Common myeloid progenitor, CD34-positive (primary cell): ENCODE data around the gene FOXJ1.

Source experiments
- CTCF ChIA-PET: fragments of 350-600 bp; sonication (Branson Sonifier 250); formaldehyde crosslinking; loops from one replicate; lab custom pipeline; 2021; ENCODE audit warnings: antibody characterized with exemption; lab: Charles Lee
- POLR2A ChIA-PET: fragments of 350-600 bp; sonication (Branson Sonifier 250); formaldehyde crosslinking; loops from one replicate; lab custom pipeline; 2021; ENCODE audit warnings: antibody characterized with exemption; lab: Charles Lee
- DNase-seq, 3 donors: peaks; one replicate each; pipeline versions ENCODE4 v3.0.0 to v3.0.0-alpha.2; 2013
- H3K27ac ChIP-seq, 2 experiments: 1 replicate in 1 of 2; 2 replicates in 1 of 2; pipeline ENCODE4 v1.7.0; 2013; ENCODE audit warnings: inconsistent platforms in 2 of 2, low read length in 2 of 2, mild to moderate bottlenecking in 2 of 2, low read depth in 1 of 2, moderate library complexity in 1 of 2; ENCODE audit not compliant: severe bottlenecking in 2 of 2, insufficient read depth in 1 of 2, poor library complexity in 1 of 2
- H3K27me3 ChIP-seq, 5 experiments: replicated peaks in 2 of 5; 1 replicate in 3 of 5; 2 replicates in 2 of 5; pipeline versions ENCODE4 v1.6.1 to v1.7.0; 2013; ENCODE audit warnings: low read length in 4 of 5, mild to moderate bottlenecking in 2 of 5, moderate library complexity in 2 of 5, inconsistent platforms in 1 of 5; ENCODE audit not compliant: insufficient read depth in 5 of 5, control insufficient read depth in 4 of 5
- H3K36me3 ChIP-seq, 4 experiments: 1 replicate in 2 of 4; 2 replicates in 2 of 4; pipeline versions ENCODE4 v1.6.1 to v1.7.0; 2013; ENCODE audit warnings: low read length in 3 of 4, control low read depth in 1 of 4, mild to moderate bottlenecking in 1 of 4; ENCODE audit not compliant: control insufficient read depth in 4 of 4, insufficient read depth in 4 of 4
- H3K4me1 ChIP-seq, 4 experiments: 1 replicate in 3 of 4; 2 replicates in 1 of 4; pipeline versions ENCODE4 v1.6.1 to v1.7.1; 2013; ENCODE audit warnings: low read length in 3 of 4, mild to moderate bottlenecking in 3 of 4, control low read depth in 1 of 4, inconsistent platforms in 1 of 4, moderate library complexity in 1 of 4; ENCODE audit not compliant: control insufficient read depth in 4 of 4, insufficient read depth in 4 of 4; ENCODE audit errors: control extremely low read depth in 1 of 4
- H3K4me3 ChIP-seq, 7 experiments: 1 replicate in 4 of 7; 2 replicates in 3 of 7; pipeline versions ENCODE4 v1.5.1 to v1.7.0; 2013; ENCODE audit warnings: mild to moderate bottlenecking in 7 of 7, low read length in 6 of 7, moderate library complexity in 6 of 7, inconsistent platforms in 2 of 7, low read depth in 2 of 7, control low read depth in 1 of 7; ENCODE audit not compliant: insufficient read depth in 4 of 7, control insufficient read depth in 1 of 7; ENCODE audit errors: extremely low read depth in 1 of 7
- H3K9me3 ChIP-seq, 5 experiments: 1 replicate in 4 of 5; 2 replicates in 1 of 5; pipeline versions ENCODE4 v1.6.1 to v1.7.1; 2013; ENCODE audit warnings: low read length in 4 of 5, mild to moderate bottlenecking in 2 of 5, inconsistent platforms in 1 of 5, low read depth in 1 of 5, moderate library complexity in 1 of 5; ENCODE audit not compliant: control insufficient read depth in 4 of 5, insufficient read depth in 2 of 5; ENCODE audit errors: control extremely low read depth in 1 of 5
- WGBS: methylation state at CpG from one replicate; pipeline ENCODE4 v1.1.5; 2013; ENCODE audit not compliant: insufficient coverage; 5-methylcytosine and 5-hydroxymethylcytosine counted together

Gene FOXJ1

GRCh38 chr17:76103274-76104139 is 37.5 kb downstream of the FOXJ1 start, which contains the start of gene EXOC7:
Gene EXOC7 (minus strand): TSS chr17:76103787. CDS start chr17:76103692, 95 bp downstream.
- peaks cover 6 to 26% (median 19%) of the 10 kb centered on the region in 4 experiments for H3K36me3 ChIP-seq
- H3K9me3 ChIP-seq: no peaks in the 10 kb centered on the region
- WGBS: 7% methylated on average over 49 of the region's 55 CpGs
- peak within 1 kb of the TSS; percentile 53 to 88 (median 79) for H3K4me3 ChIP-seq
- ChIA-PET CTCF (interaction anchor here (0.5 to 2.2 kb wide), 11 partner anchors 11 to 172 kb away, joined by 3 to 8 read pairs (median 3); partner anchors contain the start of gene ZACN), POLR2A (interaction anchor here (0.8 kb wide), 1 partner anchor 31 kb away, joined by 3 read pairs; the partner anchor contains the start of gene SRP68)
- H3K27me3 ChIP-seq: no peaks in the 10 kb centered on the region
- peak; percentile 88 to 94 (median 90) for DNase-seq
- peak within 1 kb of the TSS; percentile 66 to 86 for H3K27ac ChIP-seq
- H3K4me1 ChIP-seq: peaks cover 4 to 33% (median 23%) of the 10 kb centered on the region in 4 experiments

- DNase-seq: no peak
- Histone ChIP-seq H3K9me3 (no peaks in the 10 kb centered on the region), H3K4me3 (peak overlapping the region; percentile 53 to 88 (median 79)), H3K27ac (peak overlapping the region; percentile 66 to 86), H3K27me3 (no peaks in the 10 kb centered on the region), H3K36me3 (peaks cover 6 to 29% (median 20%) of the 10 kb centered on the region in 4 experiments), H3K4me1 (peaks cover 4 to 33% (median 23%) of the 10 kb centered on the region in 4 experiments)
- ChIA-PET CTCF (interaction anchor here (0.8 to 2.2 kb wide), 5 partner anchors 11 to 162 kb away, joined by 3 to 8 read pairs (median 4); partner anchors contain the start of gene ZACN), POLR2A (interaction anchor here (0.8 kb wide), 1 partner anchor 30 kb away, joined by 3 read pairs; the partner anchor contains the start of gene SRP68)
- WGBS: 0% methylated on average over 4 of the region's 4 CpGs
Measured at GRCh38 chr17:76102944-76103273, 38.1 kb downstream of the FOXJ1 start.

- POLR2A ChIA-PET: interaction anchor here (0.6 kb wide), 1 partner anchor 205 kb away, joined by 3 read pairs; no protein-coding TSS in a partner anchor
- DNase-seq: no peak
- H3K27me3 ChIP-seq: no peaks in the 10 kb centered on the region
- H3K9me3 ChIP-seq: no peaks in the 10 kb centered on the region
- H3K4me3 ChIP-seq: no peak overlapping the region
- H3K27ac ChIP-seq: no peak overlapping the region
- peaks cover 3 to 10% (median 8%) of the 10 kb centered on the region in 4 experiments for H3K4me1 ChIP-seq
- CTCF ChIA-PET: no interaction called here
- 97% methylated on average over 14 of the region's 19 CpGs for WGBS
- peaks cover 12 to 73% (median 50%) of the 10 kb centered on the region in 4 experiments for H3K36me3 ChIP-seq
Measured at GRCh38 chr17:76097716-76098295, 43.2 kb downstream of the FOXJ1 start.

- WGBS: 98% methylated on average over 13 of the region's 13 CpGs
- POLR2A ChIA-PET: no interaction called here
- H3K36me3 ChIP-seq: peaks cover 13 to 81% (median 49%) of the 10 kb centered on the region in 4 experiments
Measured at GRCh38 chr17:76095943-76096342, 45.1 kb downstream of the FOXJ1 start.

GRCh38 chr17:76094046-76094445 is 47.0 kb downstream of the FOXJ1 start:
- WGBS: 97% methylated on average over 9 of the region's 11 CpGs
- no peak overlapping the region for H3K4me3 ChIP-seq
- H3K27me3 ChIP-seq: no peaks in the 10 kb centered on the region
- CTCF ChIA-PET: interaction anchor here (0.9 to 2.0 kb wide), 2 partner anchors 14 to 18 kb away, joined by 3 to 7 read pairs; no protein-coding TSS in a partner anchor
- no peaks in the 10 kb centered on the region for H3K9me3 ChIP-seq
- H3K4me1 ChIP-seq: peaks cover 0 to 4% (median 0%) of the 10 kb centered on the region in 4 experiments
- H3K36me3 ChIP-seq: peaks cover 9 to 84% (median 56%) of the 10 kb centered on the region in 4 experiments
- no peak overlapping the region for H3K27ac ChIP-seq
- POLR2A ChIA-PET: no interaction called here
- DNase-seq: no peak

More at GRCh38 chr17:76095943-76096342, 45.1 kb downstream of the FOXJ1 start:
- peaks cover 0 to 4% (median 0%) of the 10 kb centered on the region in 4 experiments for H3K4me1 ChIP-seq
- H3K4me3 ChIP-seq: no peak overlapping the region
- CTCF ChIA-PET: interaction anchor here (1.0 to 2.0 kb wide), 4 partner anchors 16 to 93 kb away, joined by 3 to 7 read pairs (median 4); no protein-coding TSS in a partner anchor
- no peak for DNase-seq
- H3K9me3 ChIP-seq: no peaks in the 10 kb centered on the region
- no peaks in the 10 kb centered on the region for H3K27me3 ChIP-seq
- no peak overlapping the region for H3K27ac ChIP-seq

GRCh38 chr17:76092526-76093413 is 48.3 kb downstream of the FOXJ1 start:
- 97% methylated on average over 14 of the region's 20 CpGs for WGBS
- peak in 1 of 3 donors; percentile 17 for DNase-seq
- Histone ChIP-seq H3K9me3 (no peaks in the 10 kb centered on the region), H3K27me3 (no peaks in the 10 kb centered on the region), H3K4me1 (peaks cover 0 to 4% (median 0%) of the 10 kb centered on the region in 4 experiments), H3K4me3 (no peak overlapping the region), H3K36me3 (peaks cover 15 to 94% (median 62%) of the 10 kb centered on the region in 4 experiments), H3K27ac (no peak overlapping the region)
- CTCF ChIA-PET: interaction anchor here (0.8 to 1.6 kb wide), 4 partner anchors 10 to 206 kb away, joined by 3 to 4 read pairs (median 4); partner anchors contain the start of gene EXOC7
- POLR2A ChIA-PET: interaction anchor here (0.6 kb wide), 1 partner anchor 96 kb away, joined by 3 read pairs; no protein-coding TSS in a partner anchor
